Measurements from ENCODE around the gene KCNK18.

The KCNK18 gene

GRCh38 chr10:117254774-117255735 lies 57.8 kb downstream of the KCNK18 start:
- DNase-seq, result no peak

GRCh38 chr10:117255835-117256460 lies 58.7 kb downstream of the KCNK18 start:
- no peak for DNase-seq

GRCh38 chr10:117256910-117257309 lies 59.6 kb downstream of the KCNK18 start:
- no peak for DNase-seq

GRCh38 chr10:117257721-117258120 lies 60.4 kb downstream of the KCNK18 start:
- DNase-seq, result no peak

GRCh38 chr10:117259279-117259678 lies 62.0 kb downstream of the KCNK18 start:
- no peak for DNase-seq
